Mononuclear cell (primary cell): ENCODE measurements around the gene FSTL3. TPM values are rescaled to one million over a fixed set of nuclear protein-coding genes. Genes with fewer than 3 reads are reported as not detected.
A peak's percentile ranks its signal among the peaks of the same experiment; 100 is the strongest.
"Not testable (repeated sequence)": the region's sequence is repeated elsewhere in the genome, so short reads cannot be mapped to it uniquely, and the experiment has no call there.

Source experiments
- H3K27me3 ChIP-seq: 2 replicates; pipeline ENCODE4 v1.6.0; 2011; ENCODE audit warnings: low read length, control low read depth; ENCODE audit not compliant: insufficient read depth
- H3K4me1 ChIP-seq: 2 replicates; pipeline ENCODE4 v1.5.1; 2011; ENCODE audit warnings: mild to moderate bottlenecking, low read length, control low read depth; ENCODE audit not compliant: insufficient read depth
- H3K4me3 ChIP-seq: 2 replicates; pipeline ENCODE4 v1.5.1; 2011; ENCODE audit warnings: mild to moderate bottlenecking, low read length, moderate library complexity
- H3K9me3 ChIP-seq: 2 replicates; pipeline ENCODE4 v1.5.1; 2011; ENCODE audit warnings: low read depth, mild to moderate bottlenecking, control low read depth, low read length
- total RNA-seq: library from RNA; depleted of rRNA; stranded (reverse); fragments of >200 nt; gene quantifications from one replicate; pipeline ENCODE4 v1.2.3, GENCODE V29; 2012

The FSTL3 gene
- total RNA-seq, 1 donor, result 0.73 TPM

GRCh38 chr19:664913-665443 is 11.2 kb upstream of the FSTL3 start:
- Histone ChIP-seq H3K27me3 (no peaks in the 10 kb centered on the region), H3K9me3 (no peaks in the 10 kb centered on the region), H3K4me3 (no peak overlapping the region), H3K4me1 (peaks cover 60% of the 10 kb centered on the region)

- not testable (repeated sequence) for H3K9me3 ChIP-seq, H3K4me3 ChIP-seq, H3K27me3 ChIP-seq
- peaks cover 54% of the 10 kb centered on the region for H3K4me1 ChIP-seq
Measured at GRCh38 chr19:666985-667573, 9.1 kb upstream of the FSTL3 start.

GRCh38 chr19:668675-669434 is 7.3 kb upstream of the FSTL3 start:
- H3K4me3 ChIP-seq, H3K9me3 ChIP-seq, H3K27me3 ChIP-seq: not testable (repeated sequence)
- H3K4me1 ChIP-seq, result peaks cover 55% of the 10 kb centered on the region

- peaks cover 41% of the 10 kb centered on the region for H3K4me1 ChIP-seq
- H3K27me3 ChIP-seq, result peaks cover 7% of the 10 kb centered on the region
Measured at GRCh38 chr19:670609-671075, 5.5 kb upstream of the FSTL3 start.

GRCh38 chr19:674282-675151 is 1.7 kb upstream of the FSTL3 start:
- Histone ChIP-seq H3K27me3 (peaks cover 13% of the 10 kb centered on the region), H3K9me3 (no peaks in the 10 kb centered on the region), H3K4me3 (no peak overlapping the region), H3K4me1 (peaks cover 27% of the 10 kb centered on the region)

More at GRCh38 chr19:670609-671075, 5.5 kb upstream of the FSTL3 start:
- H3K4me3 ChIP-seq, result no peak overlapping the region
- H3K9me3 ChIP-seq, result no peaks in the 10 kb centered on the region

- H3K9me3 ChIP-seq, result no peaks in the 10 kb centered on the region
- H3K4me1 ChIP-seq, result peaks cover 29% of the 10 kb centered on the region
- peaks cover 13% of the 10 kb centered on the region for H3K27me3 ChIP-seq
Measured at GRCh38 chr19:676007-676338, 219 bp upstream of the FSTL3 start.

GRCh38 chr19:677201-677600 is 1.0 kb downstream of the FSTL3 start:
- Histone ChIP-seq H3K27me3 (peaks cover 13% of the 10 kb centered on the region), H3K4me1 (peaks cover 26% of the 10 kb centered on the region), H3K9me3 (no peaks in the 10 kb centered on the region), H3K4me3 (no peak overlapping the region)

More at GRCh38 chr19:676007-676338, 219 bp upstream of the FSTL3 start:
- no peak overlapping the region for H3K4me3 ChIP-seq

- H3K4me1 ChIP-seq, result peaks cover 20% of the 10 kb centered on the region
Measured at GRCh38 chr19:677601-678436, 1.6 kb downstream of the FSTL3 start.

GRCh38 chr19:678791-679388 is 2.7 kb downstream of the FSTL3 start:
- Histone ChIP-seq H3K4me3 (no peak overlapping the region), H3K4me1 (peaks cover 20% of the 10 kb centered on the region), H3K9me3 (no peaks in the 10 kb centered on the region), H3K27me3 (peaks cover 13% of the 10 kb centered on the region)

More at GRCh38 chr19:677601-678436, 1.6 kb downstream of the FSTL3 start:
- Histone ChIP-seq H3K9me3 (no peaks in the 10 kb centered on the region), H3K27me3 (peaks cover 13% of the 10 kb centered on the region), H3K4me3 (no peak overlapping the region)

- no peaks in the 10 kb centered on the region for H3K9me3 ChIP-seq
- H3K27me3 ChIP-seq, result peaks cover 13% of the 10 kb centered on the region
- H3K4me3 ChIP-seq, result peak overlapping the region; percentile 59
- H3K4me1 ChIP-seq, result peaks cover 20% of the 10 kb centered on the region
Measured at GRCh38 chr19:679418-680286, 3.5 kb downstream of the FSTL3 start.

- Histone ChIP-seq H3K27me3 (peaks cover 7% of the 10 kb centered on the region), H3K4me3 (peak overlapping the region; percentile 59), H3K9me3 (no peaks in the 10 kb centered on the region), H3K4me1 (peaks cover 20% of the 10 kb centered on the region)
Measured at GRCh38 chr19:680287-681028, 4.3 kb downstream of the FSTL3 start.

GRCh38 chr19:681029-682019 is 5.1 kb downstream of the FSTL3 start:
- Histone ChIP-seq H3K9me3 (no peaks in the 10 kb centered on the region), H3K27me3 (peaks cover 4% of the 10 kb centered on the region), H3K4me3 (peak overlapping the region; percentile 43), H3K4me1 (peaks cover 20% of the 10 kb centered on the region)
